ENCODE results near the gene GOLPH3L.
A peak's percentile ranks its signal among the peaks of the same experiment; 100 is the strongest.
"Not testable (repeated sequence)": the region's sequence is repeated elsewhere in the genome, so short reads cannot be mapped to it uniquely, and the experiment has no call there.

GOLPH3L gene

DNA sequence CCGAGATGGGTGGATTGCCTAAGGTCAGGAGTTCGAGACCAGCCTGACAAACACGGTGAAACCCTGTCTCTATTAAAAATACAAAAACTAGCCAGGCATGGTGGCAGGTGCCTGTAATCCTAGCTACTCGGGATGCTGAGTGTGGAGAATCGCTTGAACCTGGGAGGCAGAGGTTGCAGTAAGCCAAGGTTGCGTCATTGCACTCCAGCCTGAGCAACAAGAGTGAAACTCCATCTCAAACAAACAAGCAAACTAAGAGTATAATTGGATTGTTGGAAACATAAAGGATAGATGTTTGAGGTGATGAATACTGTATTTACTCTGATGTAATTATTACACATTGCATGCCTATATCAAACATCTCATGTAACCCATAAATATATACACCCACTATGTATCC, 58.5 kb downstream of the GOLPH3L start:
- H3K4me1 Mint-ChIP-seq (ENCODE audit: low read depth); H3K27ac Mint-ChIP-seq; H3K9me3 Mint-ChIP-seq: not testable (repeated sequence)

DNA sequence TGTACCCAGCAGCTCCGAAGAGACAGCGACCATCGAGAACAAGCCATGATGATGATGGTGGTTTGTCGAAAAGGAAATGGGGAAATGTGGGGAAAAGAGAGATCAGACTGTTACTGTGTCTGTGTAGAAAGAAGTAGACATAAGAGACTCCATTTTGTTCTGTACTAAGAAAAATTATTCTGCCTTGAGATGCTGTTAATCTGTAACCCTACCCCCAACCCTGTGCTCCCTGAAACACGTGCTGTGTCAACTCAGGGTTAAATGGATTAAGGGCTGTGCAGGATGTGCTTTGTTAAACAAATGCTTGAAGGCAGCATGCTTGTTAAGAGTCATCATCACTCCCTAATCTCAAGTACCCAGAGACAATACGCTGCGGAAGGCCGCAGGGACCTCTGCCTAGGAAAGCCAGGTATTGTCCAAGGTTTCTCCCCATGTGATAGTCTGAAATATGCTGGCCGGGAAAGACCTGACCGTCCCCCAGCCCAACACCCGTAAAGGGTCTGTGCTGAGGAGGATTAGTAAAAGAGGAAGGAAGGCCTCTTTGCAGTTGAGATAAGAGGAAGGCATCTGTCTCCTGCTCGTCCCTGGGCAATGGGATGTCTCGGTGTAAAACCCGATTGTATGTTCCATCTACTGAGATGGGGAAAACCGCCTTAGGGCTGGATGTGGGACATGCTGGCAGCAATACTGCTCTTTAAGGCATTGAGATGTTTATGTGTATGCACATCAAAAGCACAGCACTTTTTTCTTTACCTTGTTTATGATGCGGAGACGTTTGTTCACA, 61.9 kb downstream of the GOLPH3L start:
- not testable (repeated sequence) for DNase-seq; H3K36me3 Mint-ChIP-seq (ENCODE audit: low read depth); H3K4me3 Mint-ChIP-seq; H3K27ac Mint-ChIP-seq; H3K27me3 Mint-ChIP-seq; H3K9me3 Mint-ChIP-seq
- peaks cover 12% of the 10 kb centered on the region for H3K4me1 Mint-ChIP-seq (ENCODE audit: low read depth)

More for the DNA sequence above, 58.5 kb downstream of the GOLPH3L start:
- not testable (repeated sequence) for H3K4me3 Mint-ChIP-seq; DNase-seq; H3K36me3 Mint-ChIP-seq (ENCODE audit: low read depth); H3K27me3 Mint-ChIP-seq

DNA sequence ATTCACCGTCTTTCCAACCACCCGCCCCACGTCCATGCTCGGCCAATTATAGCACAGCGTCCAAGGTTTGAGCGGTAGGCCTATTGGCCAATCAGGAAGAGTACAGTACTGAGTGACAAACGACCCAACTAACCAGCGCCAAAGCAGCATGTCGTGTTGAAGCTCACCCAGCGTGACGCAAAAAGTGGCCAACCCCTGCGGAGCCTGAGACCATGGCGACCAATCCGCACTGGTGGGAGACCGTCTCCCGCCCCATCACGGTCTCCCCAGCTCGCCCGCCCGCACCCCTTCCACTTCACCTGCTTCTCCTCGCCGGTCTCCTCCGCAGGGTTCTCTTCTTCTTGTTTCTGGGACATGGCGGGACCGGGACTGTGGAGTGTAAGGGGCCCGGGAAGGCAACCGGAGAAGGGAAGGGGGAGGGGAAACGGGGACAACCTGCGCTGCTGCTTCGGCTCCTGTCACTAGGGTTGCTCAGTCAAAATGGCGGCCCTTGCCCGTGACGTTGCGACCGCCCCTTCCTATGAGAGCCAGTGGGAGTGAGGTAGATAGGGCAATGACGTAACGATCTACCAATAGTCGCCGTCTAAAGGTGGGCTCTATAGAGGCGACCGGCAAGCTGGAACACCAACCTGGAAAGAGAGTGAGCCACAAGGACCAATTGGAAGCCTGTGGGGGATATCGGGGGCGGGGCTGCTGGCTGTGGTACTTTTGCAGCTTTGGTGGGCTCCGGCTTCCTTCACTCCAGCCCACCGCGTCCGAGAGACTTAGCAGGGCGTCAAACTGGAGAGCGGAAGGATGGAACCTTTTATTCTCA, 67.6 kb downstream of the GOLPH3L start, which contains the start of gene ENSA:
Gene ENSA (minus strand): TSS at position 498 of the 814 bp plus-strand sequence. CDS start 142 bp downstream, at position 356.
- H3K27me3 Mint-ChIP-seq = no peaks in the 10 kb centered on the region
- no peaks in the 10 kb centered on the region for H3K36me3 Mint-ChIP-seq (ENCODE audit: low read depth)
- H3K4me1 Mint-ChIP-seq (ENCODE audit: low read depth) = peaks cover 52% of the 10 kb centered on the region
- H3K27ac Mint-ChIP-seq = no peak within 1 kb of the TSS
- peak; percentile 95 for DNase-seq
- no peak within 1 kb of the TSS for H3K4me3 Mint-ChIP-seq
- peaks cover 2% of the 10 kb centered on the region for H3K9me3 Mint-ChIP-seq

DNA sequence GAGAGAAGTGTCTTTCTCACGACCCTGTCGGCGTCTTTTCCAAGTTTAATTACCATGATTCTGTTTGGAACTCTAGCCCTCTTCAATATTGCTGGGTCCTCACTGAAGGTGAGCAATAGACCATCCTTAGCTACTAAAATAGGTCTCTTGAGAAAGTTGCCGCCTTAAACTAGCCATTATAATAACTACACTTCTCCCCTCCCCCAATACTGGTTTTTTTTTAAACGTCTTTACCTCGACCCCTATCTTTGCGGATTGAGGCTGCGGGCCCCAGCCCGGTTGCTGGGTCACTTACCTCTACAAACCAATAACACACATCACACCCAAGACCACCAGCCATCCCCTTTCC, 68.2 kb downstream of the GOLPH3L start:
- no peak overlapping the region for H3K27ac Mint-ChIP-seq
- H3K27me3 Mint-ChIP-seq = no peaks in the 10 kb centered on the region
- peaks cover 58% of the 10 kb centered on the region for H3K4me1 Mint-ChIP-seq (ENCODE audit: low read depth)
- H3K36me3 Mint-ChIP-seq (ENCODE audit: low read depth) = no peaks in the 10 kb centered on the region
- no peak for DNase-seq
- peaks cover 2% of the 10 kb centered on the region for H3K9me3 Mint-ChIP-seq
- no peak overlapping the region for H3K4me3 Mint-ChIP-seq

DNA sequence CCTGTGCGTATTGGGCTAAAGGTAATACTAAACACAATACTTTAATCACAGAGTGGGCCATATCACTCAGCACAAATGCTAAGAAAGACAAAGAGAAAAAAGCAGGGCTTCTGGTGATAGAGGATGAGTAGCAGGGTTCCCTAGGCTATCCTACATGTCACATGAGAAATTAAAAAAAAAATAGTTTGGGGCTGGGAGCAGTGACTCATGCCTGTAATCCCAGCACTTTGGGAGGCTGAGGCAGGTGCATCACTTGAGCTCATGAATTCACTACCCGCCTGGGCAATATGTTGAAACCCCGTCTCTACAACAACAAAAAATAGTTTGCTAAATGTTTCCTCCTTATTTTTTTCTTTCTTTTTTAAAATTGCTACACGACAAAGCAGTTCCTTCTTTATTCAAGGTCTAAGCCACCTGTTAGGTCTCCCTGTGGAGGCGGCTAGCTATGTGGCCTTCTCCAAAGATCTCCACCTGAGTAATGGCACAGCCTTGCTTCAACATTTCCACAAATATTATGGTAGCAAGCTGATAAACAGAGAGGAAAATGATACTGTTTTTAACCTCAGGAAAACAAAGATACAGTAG, 69.0 kb downstream of the GOLPH3L start:
- no peak for DNase-seq
- Mint-ChIP-seq H3K4me1 (ENCODE audit: low read depth) (peaks cover 64% of the 10 kb centered on the region), H3K4me3 (no peak overlapping the region), H3K27me3 (no peaks in the 10 kb centered on the region), H3K9me3 (peaks cover 2% of the 10 kb centered on the region), H3K27ac (no peak overlapping the region), H3K36me3 (ENCODE audit: low read depth) (no peaks in the 10 kb centered on the region)

DNA sequence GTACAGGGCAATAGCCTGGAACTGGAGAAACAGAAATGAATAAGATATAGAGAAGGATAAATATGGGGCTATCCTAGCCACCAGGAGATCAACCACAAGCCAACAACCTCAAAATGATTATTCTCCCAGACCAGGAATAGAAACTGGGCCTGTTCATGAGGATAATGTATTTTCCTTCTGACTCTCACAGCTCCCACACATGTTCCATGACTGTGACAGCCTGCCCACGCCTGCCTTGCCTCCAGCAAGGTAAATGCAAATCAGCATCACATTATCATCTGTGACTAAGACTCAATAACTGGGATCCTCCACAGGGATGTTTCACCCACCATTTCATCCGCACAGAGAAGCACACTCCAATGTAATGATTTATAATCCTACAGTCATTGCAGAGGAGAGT, 70.8 kb downstream of the GOLPH3L start:
- no peaks in the 10 kb centered on the region for H3K36me3 Mint-ChIP-seq (ENCODE audit: low read depth)
- H3K4me3 Mint-ChIP-seq = peak overlapping the region; percentile 30
- peaks cover 2% of the 10 kb centered on the region for H3K9me3 Mint-ChIP-seq
- peak overlapping the region; percentile 89 for H3K27ac Mint-ChIP-seq
- H3K27me3 Mint-ChIP-seq = no peaks in the 10 kb centered on the region
- DNase-seq = no peak
- H3K4me1 Mint-ChIP-seq (ENCODE audit: low read depth) = peaks cover 80% of the 10 kb centered on the region

DNA sequence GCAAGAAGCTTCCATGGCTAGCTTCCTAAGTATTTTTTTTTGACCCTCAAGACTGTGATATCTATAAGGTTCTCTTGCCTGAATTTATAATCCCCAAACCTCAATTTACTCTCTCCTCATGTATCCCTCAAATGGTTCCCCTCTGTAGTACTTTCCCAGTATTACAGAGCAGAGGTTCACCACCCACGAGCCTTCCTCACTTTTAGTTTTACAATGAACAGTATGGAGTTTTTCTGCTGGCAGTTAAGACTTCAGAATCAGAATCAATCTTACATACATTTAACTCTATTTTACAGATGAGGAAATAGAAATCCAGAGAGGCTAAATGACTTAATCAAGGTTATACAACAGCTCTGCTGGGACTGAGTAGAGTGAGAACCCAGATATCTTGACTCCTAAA, 72.4 kb downstream of the GOLPH3L start:
- H3K36me3 Mint-ChIP-seq (ENCODE audit: low read depth); H3K9me3 Mint-ChIP-seq; H3K27me3 Mint-ChIP-seq; DNase-seq: not testable (repeated sequence)
- Mint-ChIP-seq H3K4me3 (peak overlapping the region; percentile 16), H3K4me1 (ENCODE audit: low read depth) (peaks cover 84% of the 10 kb centered on the region), H3K27ac (peak overlapping the region; percentile 89)

DNA sequence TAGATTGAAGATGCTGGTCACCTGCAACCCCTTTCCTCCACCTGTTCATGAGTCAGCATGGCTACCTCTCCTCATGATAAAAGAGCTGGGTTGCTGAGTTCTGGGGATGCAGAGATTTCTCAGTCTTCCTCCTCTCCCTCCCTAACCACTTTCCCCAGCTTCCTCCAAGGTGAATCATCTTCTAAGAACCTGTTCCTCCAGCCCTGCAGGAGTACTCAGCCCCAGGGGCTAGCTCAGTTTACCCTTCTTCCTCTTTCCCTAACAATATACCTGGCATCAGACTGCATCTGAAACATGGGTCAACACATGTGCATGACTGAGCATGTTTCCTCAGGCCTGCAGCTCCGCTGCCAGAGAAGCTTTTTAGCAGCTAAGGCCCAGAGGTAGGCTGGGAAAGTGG, 72.8 kb downstream of the GOLPH3L start:
- H3K27ac Mint-ChIP-seq = peak overlapping the region; percentile 89
- H3K36me3 Mint-ChIP-seq (ENCODE audit: low read depth); H3K27me3 Mint-ChIP-seq; H3K4me3 Mint-ChIP-seq; DNase-seq; H3K9me3 Mint-ChIP-seq: not testable (repeated sequence)
- H3K4me1 Mint-ChIP-seq (ENCODE audit: low read depth) = peaks cover 89% of the 10 kb centered on the region

DNA sequence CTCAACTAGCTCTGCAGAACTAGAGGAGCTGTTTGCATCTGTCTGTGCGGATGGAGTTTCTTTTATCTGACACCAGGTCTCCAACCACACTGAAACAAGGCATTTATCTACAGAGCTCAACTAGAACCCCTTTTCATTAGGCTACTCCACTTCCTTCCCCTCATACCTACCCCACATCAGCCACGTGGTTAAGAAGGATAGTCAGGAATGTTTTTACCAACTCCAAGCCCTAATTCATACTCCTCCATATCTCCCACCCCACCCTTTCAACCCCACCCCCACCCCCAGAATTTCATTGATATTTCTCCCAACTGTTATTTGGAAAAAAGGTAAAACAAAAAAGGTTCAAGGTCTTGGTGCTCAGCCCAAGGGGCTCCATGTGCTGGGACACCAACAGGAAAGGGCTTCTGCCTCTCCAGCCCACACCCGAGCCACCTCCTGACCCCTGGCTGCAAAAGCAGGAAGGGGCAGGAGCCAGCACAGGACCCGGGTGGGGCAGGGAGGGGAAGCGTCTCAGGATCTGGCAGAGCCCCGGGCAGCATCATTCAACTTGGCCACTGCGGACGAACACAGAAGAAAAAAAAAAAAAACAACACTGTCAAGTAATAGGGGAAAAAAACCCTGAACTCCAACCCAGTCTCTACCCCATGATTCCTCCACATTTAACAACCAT, 74.5 kb downstream of the GOLPH3L start:
- peaks cover 2% of the 10 kb centered on the region for H3K36me3 Mint-ChIP-seq (ENCODE audit: low read depth)

DNA sequence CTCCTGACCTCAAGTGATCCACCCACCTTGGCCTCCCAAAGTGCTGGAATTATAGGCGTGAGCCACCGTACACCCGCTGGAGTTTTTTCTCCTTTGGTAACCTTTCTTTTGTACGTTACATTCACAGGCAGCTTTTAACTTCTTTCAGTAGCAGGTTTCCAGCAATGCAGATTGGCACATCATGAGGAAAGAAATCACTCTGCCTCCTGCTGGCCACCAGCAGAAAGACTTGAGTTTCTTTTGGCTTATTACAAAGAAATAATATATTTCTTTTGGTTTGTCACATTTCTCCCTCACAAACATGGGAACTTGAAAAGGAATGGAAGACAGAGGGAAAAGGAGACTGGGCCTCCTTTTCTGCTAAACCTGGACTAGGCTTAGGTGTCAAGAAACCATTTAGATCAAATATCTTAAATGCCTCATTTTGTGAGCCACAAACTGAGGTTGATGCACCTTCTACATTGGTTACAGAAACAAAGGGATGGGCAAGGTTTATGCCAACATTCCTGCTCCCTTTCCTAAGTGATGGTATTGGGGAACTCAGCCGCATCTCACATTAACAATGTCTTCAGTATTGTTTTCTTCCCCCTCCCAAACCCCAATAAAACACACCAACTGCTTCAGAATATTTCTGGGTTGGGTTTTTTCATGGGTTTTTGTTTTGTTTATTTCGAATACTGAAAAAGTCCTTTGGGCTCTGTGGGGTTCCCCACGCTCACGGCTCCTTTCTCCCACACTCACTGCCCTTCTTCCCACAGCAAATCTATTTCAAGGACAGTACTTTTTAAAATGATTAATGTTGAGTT, 75.3 kb downstream of the GOLPH3L start:
- peaks cover 9% of the 10 kb centered on the region for H3K36me3 Mint-ChIP-seq (ENCODE audit: low read depth)

More for the DNA sequence above, 74.5 kb downstream of the GOLPH3L start:
- Mint-ChIP-seq H3K27ac (peak overlapping the region; percentile 90), H3K27me3 (no peaks in the 10 kb centered on the region), H3K4me1 (ENCODE audit: low read depth) (peaks cover 80% of the 10 kb centered on the region), H3K9me3 (no peaks in the 10 kb centered on the region), H3K4me3 (no peak overlapping the region)
- DNase-seq = no peak

DNA sequence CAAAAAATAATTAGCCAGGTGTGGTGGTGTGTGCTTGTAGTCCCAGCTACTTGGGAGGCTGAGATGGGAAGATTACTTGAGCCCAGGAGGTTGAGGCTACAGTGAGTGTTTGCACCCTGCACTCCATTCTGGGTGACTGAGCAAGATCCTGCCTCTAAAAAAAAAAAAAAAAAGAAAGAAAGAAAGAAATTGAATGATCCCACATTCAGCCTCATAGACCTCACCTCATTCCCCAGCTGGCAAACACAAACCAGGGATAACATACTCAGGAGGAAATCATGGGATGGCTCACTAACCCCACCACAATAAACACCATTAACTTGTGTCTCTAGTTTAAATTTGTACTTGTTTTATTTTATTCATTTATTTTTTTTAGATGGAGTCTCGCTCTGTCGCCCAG, 76.0 kb downstream of the GOLPH3L start:
- no peaks in the 10 kb centered on the region for H3K27me3 Mint-ChIP-seq
- peaks cover 17% of the 10 kb centered on the region for H3K36me3 Mint-ChIP-seq (ENCODE audit: low read depth)
- peaks cover 80% of the 10 kb centered on the region for H3K4me1 Mint-ChIP-seq (ENCODE audit: low read depth)
- DNase-seq = no peak
- no peaks in the 10 kb centered on the region for H3K9me3 Mint-ChIP-seq
- H3K27ac Mint-ChIP-seq = peak overlapping the region; percentile 32
- no peak overlapping the region for H3K4me3 Mint-ChIP-seq

More for the DNA sequence above, 75.3 kb downstream of the GOLPH3L start:
- peak overlapping the region; percentile 46 for H3K4me3 Mint-ChIP-seq
- H3K27me3 Mint-ChIP-seq = no peaks in the 10 kb centered on the region
- peak overlapping the region; percentile 90 for H3K27ac Mint-ChIP-seq
- H3K9me3 Mint-ChIP-seq = no peaks in the 10 kb centered on the region
- DNase-seq = peak; percentile 62
- peaks cover 79% of the 10 kb centered on the region for H3K4me1 Mint-ChIP-seq (ENCODE audit: low read depth)

DNA sequence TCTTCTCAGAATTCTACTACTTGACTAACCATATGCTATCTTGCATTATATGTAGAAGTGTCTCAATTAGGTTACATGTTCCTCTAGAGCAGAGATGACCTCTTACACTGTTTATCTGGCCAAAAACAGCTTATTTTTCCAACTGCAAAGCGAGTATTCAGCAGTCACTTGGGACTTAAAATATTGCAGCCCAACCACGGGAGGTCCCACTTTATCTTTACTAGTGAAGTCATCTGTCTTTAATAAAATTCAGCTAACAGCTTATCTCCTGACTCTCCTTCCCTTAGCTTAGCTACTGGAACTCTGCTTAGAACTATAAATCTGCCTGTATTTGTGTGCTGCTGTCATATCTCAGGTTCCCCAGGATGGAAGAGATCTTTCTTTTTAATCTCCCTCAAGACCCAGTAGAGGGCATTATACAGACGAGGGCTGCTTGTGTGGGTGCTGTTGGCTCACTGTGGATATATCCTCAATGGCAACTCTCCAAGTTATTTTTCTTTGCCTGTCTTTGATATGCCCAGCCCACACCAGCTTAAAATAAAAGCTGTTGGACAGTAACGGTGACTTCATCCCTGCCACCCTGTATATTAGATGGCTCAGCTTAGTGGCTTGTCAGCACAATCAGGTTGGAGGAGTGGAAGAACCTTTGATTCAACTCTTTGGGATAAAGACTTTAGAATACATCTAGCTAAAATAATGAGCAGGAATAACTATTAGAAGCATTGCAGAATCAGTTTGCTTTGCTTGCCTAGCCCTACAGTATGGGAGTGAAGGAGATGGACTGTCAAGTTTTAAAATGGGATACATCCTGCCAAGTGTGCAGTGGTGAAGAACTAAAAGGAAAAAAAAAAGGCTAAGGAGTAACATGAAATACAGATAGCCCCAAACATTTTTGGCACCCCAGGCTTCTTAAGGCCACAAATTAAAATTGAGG, 77.1 kb downstream of the GOLPH3L start:
- Mint-ChIP-seq H3K27me3 (no peaks in the 10 kb centered on the region), H3K4me3 (no peak overlapping the region), H3K9me3 (no peaks in the 10 kb centered on the region), H3K4me1 (ENCODE audit: low read depth) (peaks cover 80% of the 10 kb centered on the region), H3K27ac (peak overlapping the region; percentile 32), H3K36me3 (ENCODE audit: low read depth) (peaks cover 27% of the 10 kb centered on the region)
- no peak for DNase-seq
